ENCODE data around the gene SLBP.
A peak's percentile ranks its signal among the peaks of the same experiment; 100 is the strongest.

SLBP gene

GRCh38 chr4:1748465-1748995 lies 36.4 kb upstream of the SLBP start:
- DNase-seq = peak; percentile 68

DNA sequence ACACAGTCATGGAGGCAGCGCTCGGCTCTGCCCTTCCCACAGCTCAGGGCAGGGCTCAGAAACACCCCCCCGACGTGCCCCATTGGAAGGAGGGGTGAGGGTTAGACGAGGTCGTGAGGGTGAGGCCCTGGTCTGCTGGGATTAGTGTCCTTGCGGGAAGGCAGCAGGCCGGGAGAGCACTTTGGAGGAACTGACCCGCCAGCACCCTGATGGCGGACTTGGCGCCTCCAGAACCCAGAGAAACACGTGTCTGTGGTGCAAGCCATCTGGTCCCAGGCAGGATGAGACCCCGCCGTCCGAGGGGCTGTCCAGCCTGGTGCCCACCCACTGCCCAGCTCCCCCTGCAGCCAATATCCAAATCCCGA lies 35.5 kb upstream of the SLBP start:
- DNase-seq = no peak

- DNase-seq = no peak
Observed at GRCh38 chr4:1746919-1747602, 34.9 kb upstream of the SLBP start.

DNA sequence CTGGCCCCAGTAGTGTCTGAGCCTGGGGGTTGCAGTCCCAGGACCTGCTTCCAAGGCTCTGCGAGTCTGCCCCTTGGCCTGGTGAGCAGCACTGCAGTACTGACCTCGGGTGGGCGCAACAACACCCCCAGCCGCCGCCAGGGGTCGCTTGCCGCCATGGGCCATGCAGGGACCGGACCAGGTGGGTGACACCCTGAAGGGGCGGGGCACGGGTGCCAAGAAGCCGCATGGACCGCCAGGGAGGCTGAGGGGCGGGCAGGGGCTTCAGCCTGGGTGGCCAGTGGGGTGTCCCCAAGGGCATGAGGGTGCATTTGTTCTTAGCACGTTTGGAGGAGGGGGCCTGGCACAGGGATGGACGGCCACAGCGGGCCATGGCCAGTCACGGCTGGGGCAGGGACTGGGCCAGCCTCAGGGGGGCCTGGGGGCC lies 34.2 kb upstream of the SLBP start:
- no peak for DNase-seq

DNA sequence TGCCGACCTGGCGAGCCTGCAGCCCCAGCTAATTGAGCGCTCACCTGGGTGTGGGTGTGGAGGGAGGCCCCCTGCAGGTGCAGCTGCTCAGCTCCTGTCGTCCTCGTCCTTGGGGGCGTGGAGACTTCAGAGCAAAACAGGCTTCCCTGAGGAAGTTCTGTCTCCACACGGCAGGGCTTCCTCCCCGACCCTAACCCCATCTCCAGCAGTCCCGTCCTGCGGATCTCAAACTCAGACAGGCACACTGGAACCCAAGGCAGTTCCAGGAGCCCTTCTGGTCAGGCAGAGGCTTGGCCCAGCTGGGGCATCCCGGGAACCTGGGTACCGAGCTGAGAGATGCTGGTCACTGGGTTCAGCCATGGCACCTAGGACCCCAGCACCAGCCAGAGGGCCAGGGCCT lies 33.6 kb upstream of the SLBP start:
- no peak for DNase-seq

DNA sequence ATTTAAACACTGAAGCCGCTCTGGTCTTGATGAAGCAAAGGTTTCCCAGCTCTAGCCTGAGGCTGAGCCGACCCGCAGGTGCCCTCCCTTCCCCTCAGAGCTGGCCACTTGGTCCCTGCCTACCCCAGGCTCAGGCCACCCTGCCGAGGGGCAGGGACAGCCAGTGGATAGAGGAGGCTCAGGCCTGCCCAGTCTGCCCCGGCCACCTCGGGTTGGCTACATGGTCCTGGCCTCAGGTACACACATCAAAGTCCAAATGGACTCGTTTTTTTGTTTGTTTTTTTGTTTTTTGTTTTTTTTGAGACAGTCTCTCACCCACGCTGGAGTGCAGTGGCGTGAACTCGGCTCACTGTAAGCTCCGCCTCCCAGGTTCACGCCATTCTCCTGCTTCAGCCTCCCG lies 33.0 kb upstream of the SLBP start:
- no peak for DNase-seq

DNA sequence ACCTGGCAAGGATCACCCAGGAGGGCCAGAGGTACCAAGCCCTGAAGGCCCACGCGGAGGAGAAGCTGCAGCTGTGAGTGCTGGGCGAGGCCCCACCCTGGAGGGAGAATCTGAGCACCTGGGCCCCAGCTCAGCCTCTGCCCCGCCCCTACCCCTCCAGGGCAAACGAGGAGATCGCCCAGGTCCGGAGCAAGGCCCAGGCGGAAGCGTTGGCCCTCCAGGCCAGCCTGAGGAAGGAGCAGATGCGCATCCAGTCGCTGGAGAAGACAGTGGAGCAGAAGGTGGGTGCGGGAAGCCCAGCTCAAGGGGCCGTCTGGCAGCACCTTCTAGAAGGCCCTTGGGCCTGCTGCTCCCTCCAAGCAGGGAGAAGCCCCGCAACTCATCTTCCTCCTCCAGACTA lies 32.4 kb upstream of the SLBP start:
- no peak for DNase-seq

- no peak for DNase-seq
Observed at GRCh38 chr4:1743975-1744374, 31.9 kb upstream of the SLBP start.

DNA sequence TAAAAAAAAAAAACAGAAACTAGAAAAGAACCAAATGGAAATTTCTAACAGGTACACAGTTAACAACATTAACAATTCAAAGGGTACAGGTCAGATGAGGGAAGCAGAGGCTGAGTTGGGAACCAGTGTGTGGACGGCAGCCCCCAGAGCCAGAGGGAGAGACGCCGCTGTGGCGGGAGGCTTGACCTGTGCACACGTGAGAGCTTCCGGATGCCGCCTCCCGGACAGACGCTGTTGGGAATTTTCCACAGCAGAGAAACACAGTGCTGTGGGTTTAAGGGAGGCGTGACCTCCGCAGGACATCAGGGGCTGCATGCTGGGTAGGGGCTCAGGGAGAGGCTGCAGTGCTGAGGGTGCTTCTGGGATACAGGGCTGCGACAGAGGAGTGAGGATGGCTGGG lies 31.4 kb upstream of the SLBP start:
- DNase-seq = no peak

GRCh38 chr4:1741208-1741607 lies 29.1 kb upstream of the SLBP start:
- DNase-seq = no peak

DNA sequence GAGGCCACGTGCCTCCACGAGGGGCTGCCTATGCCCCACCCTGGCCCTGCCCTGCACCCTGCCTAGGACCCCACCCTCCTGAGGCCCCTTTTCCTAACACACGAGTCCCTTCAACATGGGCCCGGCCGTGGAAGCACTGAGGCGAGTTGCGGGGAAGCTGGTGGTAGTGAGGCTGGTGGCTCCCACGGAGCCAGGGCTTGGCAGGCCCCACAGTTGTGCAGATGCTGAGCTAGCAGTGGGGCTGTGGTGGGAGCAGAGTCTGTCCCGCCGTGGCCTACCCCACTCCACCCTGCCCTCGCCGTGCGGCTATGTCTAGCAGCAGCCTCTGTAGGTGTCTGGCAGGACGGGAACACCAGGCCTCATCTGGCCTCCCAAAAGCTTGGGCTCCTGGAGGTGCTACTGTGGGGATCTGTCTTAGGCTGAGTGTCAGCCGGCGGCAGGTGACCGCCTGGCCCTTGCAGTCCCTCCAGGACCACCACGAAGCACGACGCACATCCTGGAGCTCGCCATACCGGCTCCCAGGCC lies 28.0 kb upstream of the SLBP start:
- DNase-seq = no peak

DNA sequence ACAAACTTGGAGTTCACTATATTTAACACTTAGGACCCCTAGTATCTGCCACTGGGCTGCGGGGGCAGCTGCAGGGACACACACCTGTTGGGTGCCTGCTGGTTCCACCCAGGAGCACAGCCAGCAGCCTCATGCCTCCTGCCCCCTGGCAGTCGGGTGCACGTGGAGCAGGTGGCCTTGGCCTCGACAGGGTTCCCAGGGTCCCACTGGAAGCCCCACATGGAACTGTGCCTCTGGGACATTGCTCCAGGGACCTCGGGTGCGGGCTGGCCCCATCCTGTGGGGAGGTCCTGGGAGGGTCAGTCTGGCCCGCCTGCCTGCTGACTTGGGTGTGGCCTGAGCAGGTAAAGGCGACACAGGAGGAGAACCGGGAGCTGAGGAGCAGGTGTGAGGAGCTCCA lies 27.2 kb upstream of the SLBP start:
- DNase-seq = no peak

GRCh38 chr4:1738410-1738809 lies 26.3 kb upstream of the SLBP start:
- DNase-seq = no peak

- no peak for DNase-seq
Observed at GRCh38 chr4:1737666-1738065, 25.5 kb upstream of the SLBP start.

DNA sequence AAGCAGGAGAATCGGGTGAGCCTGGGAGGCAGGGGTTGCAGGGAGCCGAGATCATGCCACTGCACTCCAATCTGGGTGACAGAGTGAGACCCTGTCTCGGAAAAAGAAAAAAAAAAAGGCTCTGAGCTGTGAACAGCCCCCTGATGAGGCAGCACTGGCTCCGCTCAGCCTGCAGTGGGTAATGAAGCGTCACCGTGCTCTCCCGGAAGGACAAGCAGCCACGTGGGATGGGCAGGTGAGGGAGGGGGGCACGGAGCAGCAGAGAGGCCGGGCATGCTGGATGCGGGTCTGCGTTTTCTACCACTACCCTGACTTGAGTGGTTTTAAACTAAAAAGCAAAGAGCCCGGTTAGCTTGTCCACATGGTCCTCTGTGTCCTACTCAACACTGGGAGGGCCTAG lies 24.7 kb upstream of the SLBP start:
- DNase-seq = no peak

GRCh38 chr4:1735215-1735614 lies 23.1 kb upstream of the SLBP start:
- no peak for DNase-seq

- no peak for DNase-seq
Observed at GRCh38 chr4:1732911-1733310, 20.8 kb upstream of the SLBP start.

DNA sequence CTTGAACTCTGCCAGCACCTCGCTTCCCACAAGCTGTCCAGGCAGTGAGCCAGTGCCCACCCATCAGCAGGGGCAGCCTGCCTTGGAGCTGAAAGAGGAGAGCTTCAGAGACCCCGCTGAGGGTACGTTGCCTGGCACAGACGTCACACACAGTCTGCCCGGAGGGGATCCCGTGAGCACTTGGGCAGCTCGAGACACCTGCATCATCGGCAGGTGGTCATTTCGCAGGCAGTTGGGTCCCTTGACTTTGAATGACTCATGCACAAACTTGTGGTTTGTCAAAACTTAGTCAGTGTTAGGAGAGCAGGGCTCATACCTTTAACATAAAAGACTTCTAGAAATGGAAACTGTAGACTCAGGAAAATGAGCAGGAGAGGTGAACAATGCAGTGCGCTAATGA lies 19.1 kb upstream of the SLBP start:
- DNase-seq = no peak

DNA sequence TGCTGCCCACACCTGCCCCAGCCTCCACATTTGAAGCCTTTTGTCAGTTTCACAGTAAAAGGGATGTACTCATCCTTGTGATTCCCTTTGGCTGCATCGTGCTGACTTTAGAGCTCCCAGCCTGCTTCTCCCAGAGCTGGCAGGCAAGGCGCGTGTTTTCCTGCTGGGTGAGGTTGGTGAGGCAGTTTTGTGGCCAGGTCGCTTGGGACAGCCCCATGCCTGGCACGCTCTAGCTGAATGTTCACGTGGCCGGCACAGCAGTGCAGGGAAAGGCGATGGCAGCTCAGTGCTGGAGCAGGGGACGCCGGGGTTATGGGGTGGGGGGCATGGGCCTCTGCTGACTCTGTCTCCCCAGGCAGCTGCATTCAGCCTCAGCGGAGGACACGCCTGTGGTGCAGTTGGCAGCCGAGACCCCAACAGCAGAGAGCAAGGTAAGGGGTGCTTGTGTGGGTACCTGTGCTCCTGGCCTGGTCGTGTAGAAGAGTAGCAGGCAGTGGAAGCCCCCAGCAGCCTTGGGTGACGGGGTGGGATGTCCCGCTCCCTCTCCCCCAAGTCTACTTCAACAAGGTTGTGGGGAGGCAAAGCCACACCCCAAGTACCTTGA lies 18.5 kb upstream of the SLBP start:
- no peak for DNase-seq

DNA sequence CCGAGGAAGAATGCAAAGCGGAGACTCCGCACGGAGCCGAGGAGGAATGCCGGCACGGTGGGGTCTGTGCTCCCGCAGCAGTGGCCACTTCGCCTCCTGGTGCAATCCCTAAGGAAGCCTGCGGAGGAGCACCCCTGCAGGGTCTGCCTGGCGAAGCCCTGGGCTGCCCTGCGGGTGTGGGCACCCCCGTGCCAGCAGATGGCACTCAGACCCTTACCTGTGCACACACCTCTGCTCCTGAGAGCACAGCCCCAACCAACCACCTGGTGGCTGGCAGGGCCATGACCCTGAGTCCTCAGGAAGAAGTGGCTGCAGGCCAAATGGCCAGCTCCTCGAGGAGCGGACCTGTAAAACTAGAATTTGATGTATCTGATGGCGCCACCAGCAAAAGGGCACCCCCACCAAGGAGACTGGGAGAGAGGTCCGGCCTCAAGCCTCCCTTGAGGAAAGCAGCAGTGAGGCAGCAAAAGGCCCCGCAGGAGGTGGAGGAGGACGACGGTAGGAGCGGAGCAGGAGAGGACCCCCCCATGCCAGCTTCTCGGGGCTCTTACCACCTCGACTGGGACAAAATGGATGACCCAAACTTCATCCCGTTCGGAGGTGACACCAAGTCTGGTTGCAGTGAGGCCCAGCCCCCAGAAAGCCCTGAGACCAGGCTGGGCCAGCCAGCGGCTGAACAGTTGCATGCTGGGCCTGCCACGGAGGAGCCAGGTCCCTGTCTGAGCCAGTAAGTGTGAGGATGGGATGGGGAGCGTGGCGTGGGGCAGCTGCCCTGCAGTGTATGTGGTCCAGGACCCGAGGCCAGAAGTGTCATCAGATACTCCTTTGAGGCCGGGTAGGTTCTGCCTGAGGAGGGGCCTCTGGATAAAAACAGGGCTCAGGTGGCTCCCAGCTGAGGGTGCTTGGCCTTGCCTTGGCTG lies 16.2 kb upstream of the SLBP start:
- DNase-seq = no peak

GRCh38 chr4:1727117-1728031 lies 15.3 kb upstream of the SLBP start:
- DNase-seq = peak; percentile 55

DNA sequence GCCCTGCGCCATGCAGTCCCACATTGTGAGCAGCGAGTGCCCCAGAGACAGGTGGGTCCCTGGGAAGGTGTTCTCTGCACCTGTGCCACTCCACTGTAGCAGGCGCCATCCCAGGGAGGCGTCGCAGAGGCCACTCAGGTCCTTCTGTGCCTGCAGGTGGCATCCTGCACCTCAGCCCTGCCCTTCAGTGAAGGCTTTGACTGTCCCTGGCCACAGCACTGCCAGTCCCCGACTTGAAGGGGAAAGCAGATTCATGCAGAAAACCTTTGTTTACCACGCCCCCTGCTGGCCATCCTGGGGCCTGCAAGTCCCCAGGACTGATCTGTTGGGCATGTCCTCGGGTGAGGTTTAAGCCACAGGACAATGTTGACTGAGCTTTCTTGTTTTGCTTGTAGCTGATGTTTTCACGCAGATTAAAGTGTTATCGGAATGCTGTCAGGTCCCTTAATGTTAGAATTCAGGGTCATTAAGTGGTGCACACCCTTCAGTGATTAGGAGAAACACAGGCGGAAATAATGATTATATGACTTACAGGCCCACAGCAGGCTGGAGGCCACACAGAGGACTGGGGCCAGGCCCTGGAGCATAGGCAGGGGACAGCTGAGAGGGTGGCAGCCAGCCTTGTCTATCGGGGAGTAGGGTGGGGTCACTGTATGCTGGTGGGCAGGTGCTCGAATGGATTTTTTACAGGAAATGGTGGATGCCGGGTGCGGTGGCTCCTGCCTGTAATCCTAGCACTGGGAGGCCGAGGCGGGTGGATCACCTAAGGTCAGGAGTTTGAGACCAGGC lies 14.2 kb upstream of the SLBP start:
- DNase-seq = peak; percentile 81
